ENCODE results near the gene SLC11A1.

The SLC11A1 gene

DNA sequence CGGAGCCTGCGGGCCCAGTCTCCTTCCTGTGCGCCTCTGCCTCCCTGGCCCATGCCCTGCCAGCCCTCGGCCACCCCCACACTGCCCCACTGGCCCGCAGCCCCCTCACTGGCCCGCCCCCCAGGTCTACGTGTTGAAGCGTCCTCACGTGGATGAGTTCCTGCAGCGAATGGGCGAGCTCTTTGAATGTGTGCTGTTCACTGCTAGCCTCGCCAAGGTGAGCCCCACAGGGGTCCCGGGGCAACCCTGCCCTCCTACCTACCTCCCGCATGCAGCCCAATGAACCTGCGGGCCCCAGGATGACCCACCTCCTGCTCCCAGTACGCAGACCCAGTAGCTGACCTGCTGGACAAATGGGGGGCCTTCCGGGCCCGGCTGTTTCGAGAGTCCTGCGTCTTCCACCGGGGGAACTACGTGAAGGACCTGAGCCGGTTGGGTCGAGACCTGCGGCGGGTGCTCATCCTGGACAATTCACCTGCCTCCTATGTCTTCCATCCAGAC, 20.9 kb downstream of the SLC11A1 start:
- no peak overlapping the region for H3K9ac ChIP-seq (ENCODE audit: low read depth, low read length)
- H3K4me2 ChIP-seq (ENCODE audit: low read length), result no peak overlapping the region
- H3K4me1 ChIP-seq (ENCODE audit: control insufficient read depth, insufficient read depth, low read length), result peaks cover 52% of the 10 kb centered on the region
- H3K9me3 ChIP-seq (replicated peaks; ENCODE audit: low read length), result no peaks in the 10 kb centered on the region
- H3K27me3 ChIP-seq (ENCODE audit: control insufficient read depth, insufficient read depth, low read length), result no peaks in the 10 kb centered on the region
- H3K4me3 ChIP-seq (ENCODE audit: low read length), result no peak overlapping the region
- peaks cover 32% of the 10 kb centered on the region for H3K36me3 ChIP-seq (ENCODE audit: insufficient read depth, low read length)

DNA sequence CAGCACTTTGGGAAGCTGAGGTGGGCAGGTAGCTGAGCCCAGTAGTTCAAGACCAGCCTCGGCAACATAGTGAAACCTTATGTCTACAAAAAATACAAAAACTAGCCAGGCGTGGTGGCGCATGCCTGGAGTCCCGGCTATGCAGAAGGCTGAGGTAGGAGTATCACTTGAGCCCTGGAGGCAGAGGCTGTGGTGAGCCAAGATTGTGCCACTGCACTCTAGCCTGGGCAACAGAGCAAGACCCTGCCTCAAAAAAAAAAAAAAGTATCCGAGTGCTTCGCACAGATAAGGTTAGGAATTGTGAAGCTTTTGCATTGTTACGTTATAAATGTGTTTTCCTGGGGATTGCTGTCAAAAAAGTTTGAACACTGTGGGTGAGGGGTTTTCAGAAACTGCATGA, 21.7 kb downstream of the SLC11A1 start:
- H3K4me3 ChIP-seq (ENCODE audit: low read length), result no peak overlapping the region
- H3K36me3 ChIP-seq (ENCODE audit: insufficient read depth, low read length), result peaks cover 32% of the 10 kb centered on the region
- H3K9me3 ChIP-seq (replicated peaks; ENCODE audit: low read length), result no peaks in the 10 kb centered on the region
- H3K4me2 ChIP-seq (ENCODE audit: low read length), result no peak overlapping the region
- no peaks in the 10 kb centered on the region for H3K27me3 ChIP-seq (ENCODE audit: control insufficient read depth, insufficient read depth, low read length)
- H3K9ac ChIP-seq (ENCODE audit: low read depth, low read length), result no peak overlapping the region
- peaks cover 47% of the 10 kb centered on the region for H3K4me1 ChIP-seq (ENCODE audit: control insufficient read depth, insufficient read depth, low read length)

DNA sequence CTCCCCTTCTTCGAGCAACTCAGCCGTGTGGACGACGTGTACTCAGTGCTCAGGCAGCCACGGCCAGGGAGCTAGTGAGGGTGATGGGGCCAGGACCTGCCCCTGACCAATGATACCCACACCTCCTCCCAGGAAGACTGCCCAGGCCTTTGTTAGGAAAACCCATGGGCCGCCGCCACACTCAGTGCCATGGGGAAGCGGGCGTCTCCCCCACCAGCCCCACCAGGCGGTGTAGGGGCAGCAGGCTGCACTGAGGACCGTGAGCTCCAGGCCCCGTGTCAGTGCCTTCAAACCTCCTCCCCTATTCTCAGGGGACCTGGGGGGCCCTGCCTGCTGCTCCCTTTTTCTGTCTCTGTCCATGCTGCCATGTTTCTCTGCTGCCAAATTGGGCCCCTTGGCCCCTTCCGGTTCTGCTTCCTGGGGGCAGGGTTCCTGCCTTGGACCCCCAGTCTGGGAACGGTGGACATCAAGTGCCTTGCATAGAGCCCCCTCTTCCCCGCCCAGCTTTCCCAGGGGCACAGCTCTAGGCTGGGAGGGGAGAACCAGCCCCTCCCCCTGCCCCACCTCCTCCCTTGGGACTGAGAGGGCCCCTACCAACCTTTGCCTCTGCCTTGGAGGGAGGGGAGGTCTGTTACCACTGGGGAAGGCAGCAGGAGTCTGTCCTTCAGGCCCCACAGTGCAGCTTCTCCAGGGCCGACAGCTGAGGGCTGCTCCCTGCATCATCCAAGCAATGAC, 22.4 kb downstream of the SLC11A1 start:
- H3K4me3 ChIP-seq (ENCODE audit: low read length), result no peak overlapping the region
- no peak overlapping the region for H3K9ac ChIP-seq (ENCODE audit: low read depth, low read length)

DNA sequence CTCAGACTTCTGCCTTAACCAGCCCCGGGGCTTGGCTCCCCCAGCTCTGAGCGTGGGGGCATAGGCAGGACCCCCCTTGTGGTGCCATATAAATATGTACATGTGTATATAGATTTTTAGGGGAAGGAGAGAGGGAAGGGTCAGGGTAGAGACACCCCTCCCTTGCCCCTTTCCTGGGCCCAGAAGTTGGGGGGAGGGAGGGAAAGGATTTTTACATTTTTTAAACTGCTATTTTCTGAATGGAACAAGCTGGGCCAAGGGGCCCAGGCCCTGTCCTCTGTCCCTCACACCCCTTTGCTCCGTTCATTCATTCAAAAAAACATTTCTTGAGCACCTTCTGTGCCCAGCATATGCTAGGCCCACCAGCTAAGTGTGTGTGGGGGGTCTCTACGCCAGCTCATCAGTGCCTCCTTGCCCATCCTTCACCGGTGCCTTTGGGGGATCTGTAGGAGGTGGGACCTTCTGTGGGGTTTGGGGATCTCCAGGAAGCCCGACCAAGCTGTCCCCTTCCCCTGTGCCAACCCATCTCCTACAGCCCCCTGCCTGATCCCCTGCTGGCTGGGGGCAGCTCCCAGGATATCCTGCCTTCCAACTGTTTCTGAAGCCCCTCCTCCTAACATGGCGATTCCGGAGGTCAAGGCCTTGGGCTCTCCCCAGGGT, 23.1 kb downstream of the SLC11A1 start:
- Histone ChIP-seq H3K4me3 (ENCODE audit: low read length) (peak overlapping the region; percentile 3), H3K4me1 (ENCODE audit: control insufficient read depth, insufficient read depth, low read length) (peaks cover 41% of the 10 kb centered on the region), H3K36me3 (ENCODE audit: insufficient read depth, low read length) (peaks cover 32% of the 10 kb centered on the region), H3K9ac (ENCODE audit: low read depth, low read length) (peak overlapping the region; percentile 21), H3K9me3 (replicated peaks; ENCODE audit: low read length) (no peaks in the 10 kb centered on the region), H3K27me3 (ENCODE audit: control insufficient read depth, insufficient read depth, low read length) (no peaks in the 10 kb centered on the region), H3K4me2 (ENCODE audit: low read length) (peak overlapping the region; percentile 61)

More for the DNA sequence above, 22.4 kb downstream of the SLC11A1 start:
- H3K27me3 ChIP-seq (ENCODE audit: control insufficient read depth, insufficient read depth, low read length), result no peaks in the 10 kb centered on the region
- no peaks in the 10 kb centered on the region for H3K9me3 ChIP-seq (replicated peaks; ENCODE audit: low read length)
- H3K4me1 ChIP-seq (ENCODE audit: control insufficient read depth, insufficient read depth, low read length), result peaks cover 41% of the 10 kb centered on the region
- no peak overlapping the region for H3K4me2 ChIP-seq (ENCODE audit: low read length)
- H3K36me3 ChIP-seq (ENCODE audit: insufficient read depth, low read length), result peaks cover 32% of the 10 kb centered on the region

DNA sequence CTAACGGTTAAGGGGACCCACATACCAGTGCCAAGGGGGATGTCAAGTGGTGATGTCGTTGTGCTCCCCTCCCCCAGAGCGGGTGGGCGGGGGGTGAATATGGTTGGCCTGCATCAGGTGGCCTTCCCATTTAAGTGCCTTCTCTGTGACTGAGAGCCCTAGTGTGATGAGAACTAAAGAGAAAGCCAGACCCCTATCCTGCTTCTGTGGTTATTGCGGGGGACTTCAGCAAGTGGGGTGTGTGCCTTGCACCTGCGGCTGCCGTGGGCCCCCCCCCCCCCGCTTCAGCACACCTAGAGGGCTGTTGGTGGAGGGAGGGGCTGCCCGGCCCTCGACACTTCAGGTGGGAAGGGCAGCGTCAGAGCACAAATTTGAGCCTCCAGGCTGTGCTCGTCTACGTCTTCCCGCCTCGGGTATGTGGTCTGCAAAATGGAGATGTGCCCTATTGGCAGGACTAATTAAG, 23.7 kb downstream of the SLC11A1 start:
- Histone ChIP-seq H3K9me3 (replicated peaks; ENCODE audit: low read length) (no peaks in the 10 kb centered on the region), H3K4me1 (ENCODE audit: control insufficient read depth, insufficient read depth, low read length) (peaks cover 41% of the 10 kb centered on the region), H3K9ac (ENCODE audit: low read depth, low read length) (peak overlapping the region; percentile 21), H3K4me3 (ENCODE audit: low read length) (peak overlapping the region; percentile 3), H3K4me2 (ENCODE audit: low read length) (peak overlapping the region; percentile 61), H3K27me3 (ENCODE audit: control insufficient read depth, insufficient read depth, low read length) (no peaks in the 10 kb centered on the region), H3K36me3 (ENCODE audit: insufficient read depth, low read length) (peaks cover 32% of the 10 kb centered on the region)

DNA sequence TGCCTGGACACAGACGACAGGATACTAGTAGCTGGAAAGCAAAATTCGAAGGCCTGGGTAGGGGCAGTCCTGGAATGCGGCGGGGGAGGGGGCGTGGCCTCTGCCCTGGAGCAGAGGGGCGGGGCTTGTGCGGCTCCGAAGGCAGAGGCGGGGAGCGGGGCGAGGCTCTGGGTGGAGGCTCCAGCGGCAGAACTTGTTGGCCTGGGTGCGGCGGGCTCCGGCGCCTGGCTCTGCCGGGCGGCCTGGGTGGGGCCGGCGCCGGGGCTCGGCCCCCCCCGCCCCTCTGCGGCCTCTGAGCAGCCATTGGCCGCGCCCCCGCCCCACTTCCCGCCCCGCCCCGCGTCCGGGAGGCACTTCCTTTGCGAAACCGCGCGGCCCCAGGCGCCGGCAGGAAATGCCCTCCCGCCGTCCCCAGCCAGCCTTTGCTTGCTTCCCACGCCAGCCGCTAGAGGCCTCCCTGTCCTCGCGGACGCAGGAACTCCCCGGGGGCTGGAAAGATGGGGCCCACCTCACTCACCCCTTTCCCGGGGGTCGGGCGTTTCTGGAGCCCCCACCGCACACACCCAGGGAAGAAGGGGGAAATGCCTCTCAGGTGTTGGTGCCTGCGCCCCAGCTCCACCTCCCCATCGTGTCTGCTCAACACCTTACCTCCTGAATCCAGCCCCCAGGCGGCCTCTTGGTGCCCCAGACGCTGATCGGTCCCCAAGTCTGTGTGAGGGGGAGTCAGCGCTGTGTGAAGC, 24.3 kb downstream of the SLC11A1 start:
- Histone ChIP-seq H3K36me3 (ENCODE audit: insufficient read depth, low read length) (peaks cover 32% of the 10 kb centered on the region), H3K9me3 (replicated peaks; ENCODE audit: low read length) (no peaks in the 10 kb centered on the region), H3K4me1 (ENCODE audit: control insufficient read depth, insufficient read depth, low read length) (peaks cover 38% of the 10 kb centered on the region), H3K4me2 (ENCODE audit: low read length) (peak overlapping the region; percentile 98), H3K9ac (ENCODE audit: low read depth, low read length) (peak overlapping the region; percentile 79), H3K4me3 (ENCODE audit: low read length) (peak overlapping the region; percentile 72), H3K27me3 (ENCODE audit: control insufficient read depth, insufficient read depth, low read length) (no peaks in the 10 kb centered on the region)

DNA sequence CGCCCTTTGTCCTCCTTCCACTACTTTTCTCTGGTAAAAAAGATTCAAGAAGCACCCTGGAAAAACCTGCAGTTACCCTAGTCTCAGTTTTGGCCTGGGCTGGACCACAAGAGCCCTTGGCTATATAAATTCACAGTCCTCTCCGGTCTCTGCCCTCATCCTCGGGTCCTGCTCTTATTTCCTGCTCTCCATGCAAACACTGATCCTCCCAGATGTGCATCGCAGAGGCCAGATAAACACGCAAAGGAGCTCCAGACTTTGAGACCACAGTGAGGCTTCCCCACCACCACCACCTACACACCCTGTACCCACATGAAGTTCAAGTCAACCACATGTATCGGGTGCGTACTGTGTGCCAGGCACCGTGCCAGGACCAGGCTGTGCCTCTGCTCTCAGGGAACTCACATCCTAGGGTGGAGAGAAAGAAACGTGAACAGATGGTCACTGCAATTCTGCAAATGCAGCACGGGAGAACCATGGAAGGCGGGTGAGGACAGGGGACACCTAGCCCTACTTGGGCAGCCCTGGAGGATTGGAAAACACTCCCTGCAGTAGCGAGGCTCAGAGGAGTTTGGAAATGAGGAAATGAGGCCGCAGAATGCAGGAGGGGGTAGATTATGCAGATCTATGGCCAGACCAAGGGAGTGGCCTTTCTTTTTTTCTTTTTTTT, 25.0 kb downstream of the SLC11A1 start:
- Histone ChIP-seq H3K4me1 (ENCODE audit: control insufficient read depth, insufficient read depth, low read length) (peaks cover 31% of the 10 kb centered on the region), H3K4me3 (ENCODE audit: low read length) (peak overlapping the region; percentile 72), H3K4me2 (ENCODE audit: low read length) (peak overlapping the region; percentile 98), H3K36me3 (ENCODE audit: insufficient read depth, low read length) (peaks cover 25% of the 10 kb centered on the region), H3K9me3 (replicated peaks; ENCODE audit: low read length) (no peaks in the 10 kb centered on the region), H3K9ac (ENCODE audit: low read depth, low read length) (peak overlapping the region; percentile 79), H3K27me3 (ENCODE audit: control insufficient read depth, insufficient read depth, low read length) (no peaks in the 10 kb centered on the region)

DNA sequence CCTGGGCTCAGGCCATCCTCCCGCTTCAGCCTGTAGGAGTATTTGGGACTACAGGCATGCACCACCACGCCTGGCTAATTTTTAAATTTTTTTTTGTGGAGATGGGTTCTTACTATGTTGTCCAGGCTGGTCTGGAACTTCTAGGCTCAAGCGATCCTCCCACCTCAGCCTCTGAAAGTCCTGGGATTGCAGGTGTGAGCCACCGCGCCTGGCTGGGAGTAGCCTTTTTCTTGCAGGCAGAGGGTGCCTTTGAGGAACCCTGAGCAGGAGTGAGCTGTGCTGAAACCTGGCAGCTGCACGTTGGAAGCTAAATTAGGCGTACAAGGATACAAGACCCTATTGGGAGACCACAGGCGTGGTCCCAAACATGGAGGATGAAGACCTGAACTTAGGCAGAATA, 25.6 kb downstream of the SLC11A1 start:
- no peak overlapping the region for H3K9ac ChIP-seq (ENCODE audit: low read depth, low read length)

DNA sequence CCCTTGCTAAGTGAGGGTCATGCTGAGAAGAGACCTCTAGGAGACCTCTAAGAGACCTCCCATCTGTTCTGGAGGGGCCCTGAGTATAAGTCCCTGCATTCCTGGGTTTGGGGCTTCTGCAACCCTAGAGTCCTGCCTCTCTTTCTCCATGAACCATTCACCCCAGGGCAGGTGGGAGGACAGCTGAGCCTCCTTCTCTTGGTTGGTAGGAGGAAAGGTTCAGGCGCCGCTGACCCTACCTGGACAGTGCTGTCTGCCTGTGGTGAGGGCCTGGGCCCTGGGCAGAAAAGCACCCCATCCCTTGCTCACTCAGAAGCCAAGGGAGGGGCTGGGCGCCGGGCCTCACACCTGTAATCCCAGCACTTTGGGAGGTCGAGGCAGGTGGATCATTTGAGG, 36.2 kb downstream of the SLC11A1 start:
- Histone ChIP-seq H3K36me3 (ENCODE audit: insufficient read depth, low read length) (no peaks in the 10 kb centered on the region), H3K4me1 (ENCODE audit: control insufficient read depth, insufficient read depth, low read length) (no peaks in the 10 kb centered on the region), H3K27me3 (ENCODE audit: control insufficient read depth, insufficient read depth, low read length) (peaks cover 20% of the 10 kb centered on the region), H3K9ac (ENCODE audit: low read depth, low read length) (no peak overlapping the region), H3K4me2 (ENCODE audit: low read length) (no peak overlapping the region), H3K9me3 (replicated peaks; ENCODE audit: low read length) (no peaks in the 10 kb centered on the region), H3K4me3 (ENCODE audit: low read length) (no peak overlapping the region)

More for the DNA sequence above, 25.6 kb downstream of the SLC11A1 start:
- Histone ChIP-seq H3K36me3 (ENCODE audit: insufficient read depth, low read length) (peaks cover 19% of the 10 kb centered on the region), H3K4me2 (ENCODE audit: low read length) (no peak overlapping the region), H3K27me3 (ENCODE audit: control insufficient read depth, insufficient read depth, low read length) (no peaks in the 10 kb centered on the region), H3K4me1 (ENCODE audit: control insufficient read depth, insufficient read depth, low read length) (peaks cover 26% of the 10 kb centered on the region), H3K4me3 (ENCODE audit: low read length) (no peak overlapping the region), H3K9me3 (replicated peaks; ENCODE audit: low read length) (no peaks in the 10 kb centered on the region)

DNA sequence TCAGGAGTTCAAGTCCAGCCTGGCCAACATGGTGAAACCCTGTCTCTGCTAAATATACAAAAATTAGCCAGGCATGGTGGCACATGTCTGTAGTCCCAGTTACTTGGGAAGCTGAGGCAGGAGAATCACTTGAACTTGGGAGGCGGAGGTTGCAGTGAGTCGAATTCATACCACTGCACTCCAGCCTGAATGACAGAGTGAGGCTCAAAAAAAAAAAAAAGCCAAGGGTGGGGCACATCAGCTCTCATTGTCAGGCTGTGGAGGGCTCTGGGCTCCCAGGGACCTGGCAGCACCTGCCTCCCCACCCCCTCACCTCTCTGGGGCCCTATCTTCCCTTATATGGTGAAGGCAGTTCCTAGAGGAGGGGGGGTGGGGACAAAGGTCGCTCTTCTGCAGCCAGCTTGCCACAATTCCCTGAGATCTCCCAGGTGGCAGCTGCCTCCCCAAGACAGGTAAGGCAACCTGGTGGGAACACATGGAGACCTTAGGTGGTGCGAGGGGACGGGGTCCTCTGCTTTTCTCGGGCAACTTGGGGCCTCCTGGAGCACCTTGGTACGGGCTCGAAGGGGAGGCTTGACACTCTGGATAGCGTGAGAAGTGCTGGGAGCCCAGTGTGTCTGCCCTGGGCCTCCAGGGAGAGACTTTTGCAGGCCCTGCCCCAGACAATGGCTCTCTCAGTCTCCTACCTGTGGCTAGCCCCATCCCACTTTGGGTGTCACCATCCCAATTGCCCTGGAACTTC, 36.8 kb downstream of the SLC11A1 start, which contains the start of gene VIL1:
VIL1 (plus strand) TSS at position 407 of the 742 bp plus-strand sequence. CDS start 4,656 bp downstream, outside the sequence.
- no peaks in the 10 kb centered on the region for H3K4me1 ChIP-seq (ENCODE audit: control insufficient read depth, insufficient read depth, low read length)
- H3K36me3 ChIP-seq (ENCODE audit: insufficient read depth, low read length), result no peaks in the 10 kb centered on the region
- H3K9ac ChIP-seq (ENCODE audit: low read depth, low read length), result no peak within 1 kb of the TSS
- peaks cover 20% of the 10 kb centered on the region for H3K27me3 ChIP-seq (ENCODE audit: control insufficient read depth, insufficient read depth, low read length)
- no peak within 1 kb of the TSS for H3K4me3 ChIP-seq (ENCODE audit: low read length)
- no peak within 1 kb of the TSS for H3K4me2 ChIP-seq (ENCODE audit: low read length)
- no peaks in the 10 kb centered on the region for H3K9me3 ChIP-seq (replicated peaks; ENCODE audit: low read length)
